ENCODE data around the gene TMEM236. TPM values are rescaled to one million over a fixed set of nuclear protein-coding genes. Genes with fewer than 3 reads are reported as not detected.

The TMEM236 gene
- total and polyA plus RNA-seq, 7 donors, result 0.15 to 1.0 (median 0.59) TPM

GRCh38 chr10:17758896-17759295 is 6.9 kb downstream of the TMEM236 start:
- intact Hi-C loops (cut with DNase I), result no loop called here
- no peaks in the 10 kb centered on the region for H3K27me3 ChIP-seq (ENCODE audit: insufficient read depth in 3 of 3, low read length in 2 of 3)
- no peaks in the 10 kb centered on the region for H3K9me3 ChIP-seq
- no peak overlapping the region for H3K27ac ChIP-seq
- ATAC-seq (no peak), DNase-seq (no peak)
- H3K36me3 ChIP-seq (ENCODE audit: insufficient read depth in 1 of 2, low read depth in 1 of 2), result no peaks in the 10 kb centered on the region
- no peaks in the 10 kb centered on the region for H3K4me1 ChIP-seq
- TF ChIP-seq CTCF (IDR thresholded peaks at IDR 0.05), result no peak
- H3K4me3 ChIP-seq, result no peak overlapping the region

GRCh38 chr10:17764142-17764541 is 12.1 kb downstream of the TMEM236 start:
- H3K4me3 ChIP-seq, result no peak overlapping the region
- no peak overlapping the region for H3K27ac ChIP-seq
- TF ChIP-seq CTCF (IDR thresholded peaks at IDR 0.05), result no peak
- WGBS, 3 donors, result 55 to 61% (median 58%) methylated on average over 4 of the region's 4 CpGs
- H3K36me3 ChIP-seq (ENCODE audit: insufficient read depth in 1 of 2, low read depth in 1 of 2), result no peaks in the 10 kb centered on the region
- H3K27me3 ChIP-seq (ENCODE audit: insufficient read depth in 3 of 3, low read length in 2 of 3), result no peaks in the 10 kb centered on the region
- DNase-seq (no peak), ATAC-seq (no peak)
- intact Hi-C loops (cut with DNase I), result no loop called here
- no peaks in the 10 kb centered on the region for H3K4me1 ChIP-seq
- H3K9me3 ChIP-seq, result no peaks in the 10 kb centered on the region

- Histone ChIP-seq H3K36me3 (ENCODE audit: insufficient read depth in 1 of 2, low read depth in 1 of 2) (no peaks in the 10 kb centered on the region), H3K4me3 (no peak overlapping the region), H3K27ac (no peak overlapping the region), H3K27me3 (ENCODE audit: insufficient read depth in 3 of 3, low read length in 2 of 3) (no peaks in the 10 kb centered on the region), H3K4me1 (no peaks in the 10 kb centered on the region), H3K9me3 (no peaks in the 10 kb centered on the region)
- ATAC-seq (no peak), DNase-seq (no peak)
- intact Hi-C loops (cut with DNase I), result no loop called here
- WGBS, 3 donors, result 48 to 76% (median 66%) methylated on average over 3 of the region's 3 CpGs
- no peak for TF ChIP-seq CTCF (IDR thresholded peaks at IDR 0.05)
These were observed 13.6 kb downstream of the TMEM236 start for GRCh38 chr10:17765602-17766001.

- TF ChIP-seq CTCF (IDR thresholded peaks at IDR 0.05), result no peak
- Histone ChIP-seq H3K27ac (no peak overlapping the region), H3K27me3 (ENCODE audit: insufficient read depth in 3 of 3, low read length in 2 of 3) (no peaks in the 10 kb centered on the region), H3K9me3 (no peaks in the 10 kb centered on the region), H3K4me3 (no peak overlapping the region), H3K36me3 (ENCODE audit: insufficient read depth in 1 of 2, low read depth in 1 of 2) (no peaks in the 10 kb centered on the region), H3K4me1 (no peaks in the 10 kb centered on the region)
- DNase-seq (no peak), ATAC-seq (no peak)
- WGBS, 3 donors, result 62 to 63% (median 63%) methylated on average over 1 of the region's 1 CpG
- intact Hi-C loops (cut with DNase I), result no loop called here
These were observed 14.7 kb downstream of the TMEM236 start for GRCh38 chr10:17766731-17767130.

- Histone ChIP-seq H3K4me3 (no peak overlapping the region), H3K9me3 (no peaks in the 10 kb centered on the region), H3K27ac (no peak overlapping the region), H3K4me1 (no peaks in the 10 kb centered on the region), H3K27me3 (ENCODE audit: insufficient read depth in 3 of 3, low read length in 2 of 3) (no peaks in the 10 kb centered on the region), H3K36me3 (ENCODE audit: insufficient read depth in 1 of 2, low read depth in 1 of 2) (no peaks in the 10 kb centered on the region)
- no peak for TF ChIP-seq CTCF (IDR thresholded peaks at IDR 0.05)
- intact Hi-C loops (cut with DNase I), result no loop called here
- DNase-seq, result no peak
- no peak for ATAC-seq
- 87 to 91% (median 87%) methylated on average over 5 of the region's 5 CpGs for WGBS, 3 donors
These were observed 16.5 kb downstream of the TMEM236 start for GRCh38 chr10:17768496-17768895.

Measured in psoas muscle (tissue), 8 donors.